ENCODE data around the gene PSMD13.

DNA sequence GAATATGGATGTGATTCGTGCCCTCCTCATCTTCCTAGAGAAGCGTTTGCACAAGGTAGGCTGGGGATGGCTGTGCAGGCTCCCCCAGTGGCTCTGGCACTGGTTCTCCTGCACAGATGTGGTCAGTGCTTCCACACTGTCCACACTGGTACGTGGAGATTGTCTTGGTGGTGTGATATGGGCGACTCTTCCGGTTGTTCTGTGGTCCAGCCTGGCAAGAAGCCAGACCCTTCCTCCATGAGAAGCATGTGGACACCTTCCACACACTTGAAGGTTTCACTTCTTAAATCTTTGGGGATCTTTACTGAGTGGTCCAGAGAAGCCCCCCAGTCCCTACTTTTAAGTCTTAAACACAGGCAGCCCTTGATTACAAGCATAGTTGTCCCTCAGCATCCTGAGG, 25.5 kb upstream of the PSMD13 start:
- TF ChIP-seq, protein P1, sequence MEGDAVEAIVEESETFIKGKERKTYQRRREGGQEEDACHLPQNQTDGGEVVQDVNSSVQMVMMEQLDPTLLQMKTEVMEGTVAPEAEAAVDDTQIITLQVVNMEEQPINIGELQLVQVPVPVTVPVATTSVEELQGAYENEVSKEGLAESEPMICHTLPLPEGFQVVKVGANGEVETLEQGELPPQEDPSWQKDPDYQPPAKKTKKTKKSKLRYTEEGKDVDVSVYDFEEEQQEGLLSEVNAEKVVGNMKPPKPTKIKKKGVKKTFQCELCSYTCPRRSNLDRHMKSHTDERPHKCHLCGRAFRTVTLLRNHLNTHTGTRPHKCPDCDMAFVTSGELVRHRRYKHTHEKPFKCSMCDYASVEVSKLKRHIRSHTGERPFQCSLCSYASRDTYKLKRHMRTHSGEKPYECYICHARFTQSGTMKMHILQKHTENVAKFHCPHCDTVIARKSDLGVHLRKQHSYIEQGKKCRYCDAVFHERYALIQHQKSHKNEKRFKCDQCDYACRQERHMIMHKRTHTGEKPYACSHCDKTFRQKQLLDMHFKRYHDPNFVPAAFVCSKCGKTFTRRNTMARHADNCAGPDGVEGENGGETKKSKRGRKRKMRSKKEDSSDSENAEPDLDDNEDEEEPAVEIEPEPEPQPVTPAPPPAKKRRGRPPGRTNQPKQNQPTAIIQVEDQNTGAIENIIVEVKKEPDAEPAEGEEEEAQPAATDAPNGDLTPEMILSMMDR (IDR thresholded peaks at IDR 0.05; ENCODE audit: low read length), result no peak
- TF ChIP-seq EZH2 (optimal IDR thresholded peaks at IDR 0.05; ENCODE audit: low read depth, low read length), result no peak

Data from MM.1S (cell line).